Inflammatory macrophage (primary cell): ENCODE data around the gene ADA.

Experiments used
- DNase-seq, 2 donors: peaks; one replicate each; pipeline ENCODE4 v3.0.0-alpha.2; 2020 to 2022

Gene ADA

GRCh38 chr20:44574372-44574771 lies 77.1 kb downstream of the ADA start:
- DNase-seq, result no peak

- no peak for DNase-seq
Observed at GRCh38 chr20:44573501-44573869, 78.0 kb downstream of the ADA start.

DNA sequence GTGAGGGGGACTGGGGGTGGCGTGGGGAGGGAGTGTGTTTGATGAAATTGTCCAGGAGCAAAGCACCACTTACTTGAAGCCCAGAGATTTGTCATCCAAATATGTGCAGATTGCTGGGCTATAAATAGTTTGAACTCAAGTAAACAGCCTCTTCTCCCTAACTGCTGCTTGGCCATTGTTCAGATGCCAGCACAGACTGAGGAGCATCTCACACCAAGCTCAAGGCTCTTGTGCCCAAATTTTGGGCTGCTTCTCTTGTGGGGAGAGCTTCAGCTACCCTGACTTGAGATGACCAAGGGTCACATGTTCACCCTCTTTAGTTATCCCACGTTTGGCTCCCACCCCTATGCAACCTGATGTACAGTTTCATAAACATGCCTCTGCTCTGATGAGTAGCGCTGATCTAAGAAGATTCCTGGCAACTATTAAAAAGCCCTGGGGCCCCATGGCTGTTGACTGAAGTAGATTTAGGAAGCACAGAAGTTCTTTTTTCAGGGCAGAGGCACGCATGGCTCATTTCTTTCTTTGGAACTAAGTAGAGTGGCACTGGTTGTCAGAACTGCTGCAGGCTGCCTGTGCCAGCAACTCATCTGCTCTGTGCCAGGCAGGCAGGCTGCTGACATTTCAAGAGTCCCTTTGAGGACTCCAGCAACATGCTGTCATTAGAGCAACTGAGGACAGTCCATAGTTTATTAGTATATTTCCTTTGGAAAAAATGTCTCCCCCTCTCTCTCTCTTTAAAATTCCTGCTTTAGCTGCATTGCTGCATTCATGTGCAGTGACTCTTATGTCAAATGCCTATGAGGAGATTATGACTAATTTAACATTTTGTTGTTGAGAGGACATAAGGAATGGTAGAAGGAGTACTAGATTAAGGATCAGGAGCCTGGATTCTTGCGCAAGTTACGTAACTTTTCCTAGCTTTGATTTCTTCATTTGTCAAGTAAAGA lies 78.7 kb downstream of the ADA start:
- peak in 1 of 2 donors; percentile 15 for DNase-seq

DNA sequence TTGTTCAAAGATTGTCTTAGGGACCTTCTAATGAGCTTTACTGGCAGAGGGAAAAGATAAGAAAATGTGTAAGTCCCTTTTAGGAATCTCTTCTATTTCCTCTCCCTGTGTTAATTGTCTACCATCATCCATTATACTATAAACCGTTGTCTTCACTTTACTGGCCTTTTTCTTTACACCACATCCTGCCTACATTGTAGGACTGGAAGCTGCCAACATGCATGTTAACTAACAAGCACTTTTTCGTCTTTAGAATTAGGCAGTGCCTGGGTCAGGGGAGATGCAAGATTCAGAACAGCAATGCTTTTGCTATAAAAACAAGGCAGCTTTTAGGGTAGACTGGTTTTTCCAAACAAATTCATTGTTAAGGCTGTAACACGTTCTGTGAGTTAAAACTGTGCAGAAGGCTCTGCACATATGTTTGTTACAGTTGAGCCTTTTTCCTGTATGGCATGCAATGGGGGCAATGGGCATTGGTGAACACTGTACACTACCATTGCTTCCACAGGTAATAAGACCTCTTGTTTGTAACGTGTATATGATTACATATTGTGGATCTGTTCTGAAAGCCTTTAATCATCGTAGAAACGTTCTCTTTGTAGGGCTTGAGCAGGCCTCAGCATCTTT lies 80.0 kb downstream of the ADA start:
- no peak for DNase-seq

DNA sequence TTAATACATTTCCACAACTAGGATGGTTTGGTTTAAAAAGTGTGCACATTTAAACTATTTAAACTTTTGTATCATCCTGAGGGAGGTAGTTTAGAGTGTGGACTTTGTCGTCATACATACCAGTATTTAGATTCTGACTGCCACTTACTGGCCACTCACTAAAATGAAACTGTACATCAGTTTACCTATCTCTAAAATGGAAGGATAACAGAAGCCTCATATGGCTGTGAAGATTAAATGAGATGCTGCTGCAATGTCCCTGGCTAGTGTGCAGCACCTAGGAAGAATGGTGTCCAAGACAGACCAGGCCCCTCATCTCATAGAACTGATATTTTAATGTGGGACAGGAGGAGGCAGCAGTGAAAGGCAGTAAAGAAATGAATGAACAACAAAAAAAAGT lies 81.1 kb downstream of the ADA start:
- DNase-seq, result no peak
